T-helper 2 cell treated with Interferon-gamma antibody and Interleukin-4, amounts not matched to agents 5 μg/mL and 100 μg/mL, for 36 hours (primary cell): ENCODE results near the gene KCNC4.

Source experiments
- DNase-seq: peaks from one replicate; pipeline ENCODE4 v3.0.0; 2021; ENCODE audit warnings: low spot score
- H3K27ac Mint-ChIP-seq: one replicate; pipeline ENCODE4 v1.8.0; 2021; ENCODE audit warnings: mild to moderate bottlenecking, mixed read lengths
- H3K27me3 Mint-ChIP-seq: one replicate; pipeline ENCODE4 v1.8.0; 2021; ENCODE audit warnings: low read depth, mixed read lengths
- H3K36me3 Mint-ChIP-seq: one replicate; pipeline ENCODE4 v1.8.0; 2021; ENCODE audit warnings: low read depth, mixed read lengths
- H3K4me1 Mint-ChIP-seq: one replicate; pipeline ENCODE4 v1.8.0; 2021; ENCODE audit warnings: low read depth, mixed read lengths
- H3K4me3 Mint-ChIP-seq: one replicate; pipeline ENCODE4 v1.8.0; 2022; ENCODE audit warnings: mild to moderate bottlenecking, moderate library complexity, mixed read lengths
- H3K9me3 Mint-ChIP-seq: one replicate; pipeline ENCODE4 v1.8.0; 2021; ENCODE audit warnings: mixed read lengths

KCNC4 gene

GRCh38 chr1:110237386-110238152, 27.5 kb downstream of the KCNC4 start:
- no peak for DNase-seq
- Mint-ChIP-seq H3K36me3 (no peaks in the 10 kb centered on the region), H3K4me3 (no peak overlapping the region), H3K4me1 (peaks cover 17% of the 10 kb centered on the region), H3K9me3 (no peaks in the 10 kb centered on the region), H3K27ac (no peak overlapping the region), H3K27me3 (no peaks in the 10 kb centered on the region)

- no peak for DNase-seq
- Mint-ChIP-seq H3K27me3 (no peaks in the 10 kb centered on the region), H3K4me1 (peaks cover 17% of the 10 kb centered on the region), H3K9me3 (no peaks in the 10 kb centered on the region), H3K27ac (no peak overlapping the region), H3K4me3 (no peak overlapping the region), H3K36me3 (no peaks in the 10 kb centered on the region)
Measured at GRCh38 chr1:110239441-110240430, 29.6 kb downstream of the KCNC4 start.

GRCh38 chr1:110240476-110241210, 30.5 kb downstream of the KCNC4 start:
- no peaks in the 10 kb centered on the region for H3K27me3 Mint-ChIP-seq
- no peak overlapping the region for H3K4me3 Mint-ChIP-seq
- no peaks in the 10 kb centered on the region for H3K36me3 Mint-ChIP-seq
- H3K27ac Mint-ChIP-seq, result no peak overlapping the region
- H3K4me1 Mint-ChIP-seq, result peaks cover 9% of the 10 kb centered on the region
- no peak for DNase-seq
- no peaks in the 10 kb centered on the region for H3K9me3 Mint-ChIP-seq

- no peak for DNase-seq
- no peaks in the 10 kb centered on the region for H3K9me3 Mint-ChIP-seq
- no peaks in the 10 kb centered on the region for H3K36me3 Mint-ChIP-seq
- H3K4me1 Mint-ChIP-seq, result peaks cover 2% of the 10 kb centered on the region
- H3K27ac Mint-ChIP-seq, result no peak overlapping the region
- H3K27me3 Mint-ChIP-seq, result no peaks in the 10 kb centered on the region
- no peak overlapping the region for H3K4me3 Mint-ChIP-seq
Measured at GRCh38 chr1:110241516-110241915, 31.4 kb downstream of the KCNC4 start.

GRCh38 chr1:110242062-110242461, 31.9 kb downstream of the KCNC4 start:
- no peak overlapping the region for H3K27ac Mint-ChIP-seq
- H3K4me3 Mint-ChIP-seq, result no peak overlapping the region
- no peaks in the 10 kb centered on the region for H3K9me3 Mint-ChIP-seq
- no peaks in the 10 kb centered on the region for H3K36me3 Mint-ChIP-seq
- H3K4me1 Mint-ChIP-seq, result no peaks in the 10 kb centered on the region
- no peaks in the 10 kb centered on the region for H3K27me3 Mint-ChIP-seq
- no peak for DNase-seq

GRCh38 chr1:110242731-110243130, 32.6 kb downstream of the KCNC4 start:
- Mint-ChIP-seq H3K27ac (no peak overlapping the region), H3K4me3 (no peak overlapping the region)

GRCh38 chr1:110243146-110243545, 33.0 kb downstream of the KCNC4 start:
- no peak for DNase-seq
- Mint-ChIP-seq H3K9me3 (no peaks in the 10 kb centered on the region), H3K27me3 (no peaks in the 10 kb centered on the region), H3K4me1 (no peaks in the 10 kb centered on the region), H3K4me3 (no peak overlapping the region), H3K36me3 (no peaks in the 10 kb centered on the region), H3K27ac (no peak overlapping the region)

More at GRCh38 chr1:110242731-110243130, 32.6 kb downstream of the KCNC4 start:
- no peaks in the 10 kb centered on the region for H3K36me3 Mint-ChIP-seq
- H3K27me3 Mint-ChIP-seq, result no peaks in the 10 kb centered on the region
- H3K9me3 Mint-ChIP-seq, result no peaks in the 10 kb centered on the region
- no peak for DNase-seq
- no peaks in the 10 kb centered on the region for H3K4me1 Mint-ChIP-seq

- Mint-ChIP-seq H3K27ac (no peak overlapping the region), H3K27me3 (no peaks in the 10 kb centered on the region), H3K9me3 (no peaks in the 10 kb centered on the region), H3K36me3 (no peaks in the 10 kb centered on the region), H3K4me1 (no peaks in the 10 kb centered on the region), H3K4me3 (no peak overlapping the region)
- DNase-seq, result no peak
Measured at GRCh38 chr1:110243574-110243973, 33.5 kb downstream of the KCNC4 start.

- no peak overlapping the region for H3K4me3 Mint-ChIP-seq
- H3K27ac Mint-ChIP-seq, result no peak overlapping the region
- no peaks in the 10 kb centered on the region for H3K36me3 Mint-ChIP-seq
- no peaks in the 10 kb centered on the region for H3K27me3 Mint-ChIP-seq
- no peaks in the 10 kb centered on the region for H3K9me3 Mint-ChIP-seq
- no peak for DNase-seq
- no peaks in the 10 kb centered on the region for H3K4me1 Mint-ChIP-seq
Measured at GRCh38 chr1:110245876-110246620, 35.9 kb downstream of the KCNC4 start.

GRCh38 chr1:110248746-110249145, 38.6 kb downstream of the KCNC4 start:
- Mint-ChIP-seq H3K36me3 (no peaks in the 10 kb centered on the region), H3K9me3 (no peaks in the 10 kb centered on the region), H3K27ac (no peak overlapping the region), H3K4me3 (no peak overlapping the region), H3K4me1 (no peaks in the 10 kb centered on the region), H3K27me3 (no peaks in the 10 kb centered on the region)
- no peak for DNase-seq

GRCh38 chr1:110249256-110249655, 39.1 kb downstream of the KCNC4 start:
- Mint-ChIP-seq H3K27me3 (no peaks in the 10 kb centered on the region), H3K36me3 (no peaks in the 10 kb centered on the region), H3K4me3 (no peak overlapping the region), H3K9me3 (no peaks in the 10 kb centered on the region), H3K4me1 (no peaks in the 10 kb centered on the region), H3K27ac (no peak overlapping the region)
- DNase-seq, result no peak

GRCh38 chr1:110250008-110250407, 39.9 kb downstream of the KCNC4 start:
- no peak for DNase-seq
- Mint-ChIP-seq H3K4me3 (no peak overlapping the region), H3K36me3 (no peaks in the 10 kb centered on the region), H3K9me3 (no peaks in the 10 kb centered on the region), H3K27ac (no peak overlapping the region), H3K4me1 (no peaks in the 10 kb centered on the region), H3K27me3 (no peaks in the 10 kb centered on the region)

GRCh38 chr1:110250749-110251148, 40.6 kb downstream of the KCNC4 start:
- Mint-ChIP-seq H3K9me3 (no peaks in the 10 kb centered on the region), H3K36me3 (no peaks in the 10 kb centered on the region), H3K27ac (no peak overlapping the region), H3K4me3 (no peak overlapping the region), H3K4me1 (no peaks in the 10 kb centered on the region), H3K27me3 (no peaks in the 10 kb centered on the region)
- no peak for DNase-seq
